ENCODE data around the gene WFDC13.

DNA sequence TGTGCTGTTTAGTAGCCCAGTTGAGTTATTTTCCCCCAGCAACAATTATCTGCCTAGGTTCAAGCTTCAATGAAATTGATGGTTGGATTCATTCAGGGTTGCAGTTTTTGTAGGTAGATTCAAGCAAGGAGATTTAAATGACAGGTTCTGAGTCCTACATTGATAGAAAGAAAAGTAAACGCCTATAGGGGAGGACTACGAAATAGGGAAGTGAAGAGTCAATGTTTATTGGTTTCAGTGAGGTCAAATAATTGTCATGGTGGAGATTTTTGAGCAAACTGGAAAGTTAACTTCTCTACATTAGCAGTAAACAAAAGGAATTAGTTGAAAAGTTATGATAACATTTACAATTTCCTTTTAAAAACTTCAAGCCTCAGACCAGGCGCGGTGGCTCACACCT lies 734 bp upstream of the WFDC13 start:
- TF ChIP-seq EZH2 (IDR thresholded peaks at IDR 0.05; ENCODE audit: borderline replicate concordance, insufficient read depth, low read depth, low read length, poor library complexity, severe bottlenecking) = no peak
- TF ChIP-seq, protein P1, sequence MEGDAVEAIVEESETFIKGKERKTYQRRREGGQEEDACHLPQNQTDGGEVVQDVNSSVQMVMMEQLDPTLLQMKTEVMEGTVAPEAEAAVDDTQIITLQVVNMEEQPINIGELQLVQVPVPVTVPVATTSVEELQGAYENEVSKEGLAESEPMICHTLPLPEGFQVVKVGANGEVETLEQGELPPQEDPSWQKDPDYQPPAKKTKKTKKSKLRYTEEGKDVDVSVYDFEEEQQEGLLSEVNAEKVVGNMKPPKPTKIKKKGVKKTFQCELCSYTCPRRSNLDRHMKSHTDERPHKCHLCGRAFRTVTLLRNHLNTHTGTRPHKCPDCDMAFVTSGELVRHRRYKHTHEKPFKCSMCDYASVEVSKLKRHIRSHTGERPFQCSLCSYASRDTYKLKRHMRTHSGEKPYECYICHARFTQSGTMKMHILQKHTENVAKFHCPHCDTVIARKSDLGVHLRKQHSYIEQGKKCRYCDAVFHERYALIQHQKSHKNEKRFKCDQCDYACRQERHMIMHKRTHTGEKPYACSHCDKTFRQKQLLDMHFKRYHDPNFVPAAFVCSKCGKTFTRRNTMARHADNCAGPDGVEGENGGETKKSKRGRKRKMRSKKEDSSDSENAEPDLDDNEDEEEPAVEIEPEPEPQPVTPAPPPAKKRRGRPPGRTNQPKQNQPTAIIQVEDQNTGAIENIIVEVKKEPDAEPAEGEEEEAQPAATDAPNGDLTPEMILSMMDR (IDR thresholded peaks at IDR 0.05) = no peak

Measured in B cell (primary cell).